Esophagus muscularis mucosa (tissue), 3 donors: ENCODE measurements around the gene YBX1.

Source experiments
- POLR2A ChIP-seq: fragments of 450-650 bp; IDR thresholded peaks from one replicate; pipeline ENCODE4 v1.6.1; 2017; ENCODE audit warnings: antibody characterized with exemption, moderate library complexity, mild to moderate bottlenecking, low read depth
- TF ChIP-seq, protein P1 (sequence below), 3 experiments: fragments of 200-600 bp in 2 of 3; fragments of 450-650 bp in 1 of 3; sonication (generic) in 2 of 3; IDR thresholded peaks; one replicate each; pipeline ENCODE4 v1.5.1; 2017 to 2019; ENCODE audit warnings: antibody characterized with exemption in 3 of 3, mild to moderate bottlenecking in 2 of 3, moderate library complexity in 1 of 3

DNA sequence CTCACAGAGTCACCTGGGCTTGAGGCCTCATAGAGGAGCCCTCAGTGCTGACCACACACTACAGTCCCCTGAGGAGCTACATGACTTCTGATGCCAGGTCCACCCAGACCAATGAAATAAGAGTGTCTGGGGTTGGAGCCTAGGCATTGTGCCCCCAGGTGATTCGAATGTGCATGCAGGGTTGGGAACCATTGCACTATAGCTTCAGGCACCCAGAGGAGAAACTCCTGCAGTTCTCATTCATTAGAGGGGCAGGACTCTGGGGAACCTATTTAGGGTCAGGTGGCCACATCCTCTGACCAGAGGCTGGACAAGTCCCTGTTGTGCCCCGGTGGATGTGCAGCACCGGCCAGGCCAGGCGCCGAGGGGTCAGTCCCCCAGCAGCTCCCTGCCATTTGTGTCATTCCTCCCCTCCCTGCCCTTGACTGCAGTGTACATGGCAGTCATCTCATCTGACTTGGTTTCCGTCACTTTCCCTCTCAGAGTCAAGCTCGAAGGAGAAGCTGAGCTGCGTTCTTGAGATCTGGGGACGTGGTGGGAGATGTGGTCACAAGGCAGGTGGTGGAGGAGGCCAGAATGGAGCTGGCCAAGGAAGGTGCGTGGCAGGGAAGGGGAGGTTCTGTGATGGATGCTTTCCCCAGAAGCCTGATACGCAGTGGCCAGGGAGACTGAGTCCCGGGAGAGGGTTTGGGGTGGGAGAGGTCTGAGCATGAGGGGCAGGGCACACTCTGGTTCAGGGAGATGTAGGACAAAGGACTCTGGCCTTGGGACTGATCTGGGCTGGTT lies 51.4 kb downstream of the YBX1 start:
- TF ChIP-seq, protein P1, sequence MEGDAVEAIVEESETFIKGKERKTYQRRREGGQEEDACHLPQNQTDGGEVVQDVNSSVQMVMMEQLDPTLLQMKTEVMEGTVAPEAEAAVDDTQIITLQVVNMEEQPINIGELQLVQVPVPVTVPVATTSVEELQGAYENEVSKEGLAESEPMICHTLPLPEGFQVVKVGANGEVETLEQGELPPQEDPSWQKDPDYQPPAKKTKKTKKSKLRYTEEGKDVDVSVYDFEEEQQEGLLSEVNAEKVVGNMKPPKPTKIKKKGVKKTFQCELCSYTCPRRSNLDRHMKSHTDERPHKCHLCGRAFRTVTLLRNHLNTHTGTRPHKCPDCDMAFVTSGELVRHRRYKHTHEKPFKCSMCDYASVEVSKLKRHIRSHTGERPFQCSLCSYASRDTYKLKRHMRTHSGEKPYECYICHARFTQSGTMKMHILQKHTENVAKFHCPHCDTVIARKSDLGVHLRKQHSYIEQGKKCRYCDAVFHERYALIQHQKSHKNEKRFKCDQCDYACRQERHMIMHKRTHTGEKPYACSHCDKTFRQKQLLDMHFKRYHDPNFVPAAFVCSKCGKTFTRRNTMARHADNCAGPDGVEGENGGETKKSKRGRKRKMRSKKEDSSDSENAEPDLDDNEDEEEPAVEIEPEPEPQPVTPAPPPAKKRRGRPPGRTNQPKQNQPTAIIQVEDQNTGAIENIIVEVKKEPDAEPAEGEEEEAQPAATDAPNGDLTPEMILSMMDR (IDR thresholded peaks at IDR 0.05), result no peak
- TF ChIP-seq POLR2A, result no peak
